ENCODE data around the gene HS6ST1. TPM values are rescaled to one million over a fixed set of nuclear protein-coding genes. Genes with fewer than 3 reads are reported as not detected.

The HS6ST1 gene
- total RNA-seq, 2 experiments from 2014 or later, result 13.6 to 17.6 TPM

DNA sequence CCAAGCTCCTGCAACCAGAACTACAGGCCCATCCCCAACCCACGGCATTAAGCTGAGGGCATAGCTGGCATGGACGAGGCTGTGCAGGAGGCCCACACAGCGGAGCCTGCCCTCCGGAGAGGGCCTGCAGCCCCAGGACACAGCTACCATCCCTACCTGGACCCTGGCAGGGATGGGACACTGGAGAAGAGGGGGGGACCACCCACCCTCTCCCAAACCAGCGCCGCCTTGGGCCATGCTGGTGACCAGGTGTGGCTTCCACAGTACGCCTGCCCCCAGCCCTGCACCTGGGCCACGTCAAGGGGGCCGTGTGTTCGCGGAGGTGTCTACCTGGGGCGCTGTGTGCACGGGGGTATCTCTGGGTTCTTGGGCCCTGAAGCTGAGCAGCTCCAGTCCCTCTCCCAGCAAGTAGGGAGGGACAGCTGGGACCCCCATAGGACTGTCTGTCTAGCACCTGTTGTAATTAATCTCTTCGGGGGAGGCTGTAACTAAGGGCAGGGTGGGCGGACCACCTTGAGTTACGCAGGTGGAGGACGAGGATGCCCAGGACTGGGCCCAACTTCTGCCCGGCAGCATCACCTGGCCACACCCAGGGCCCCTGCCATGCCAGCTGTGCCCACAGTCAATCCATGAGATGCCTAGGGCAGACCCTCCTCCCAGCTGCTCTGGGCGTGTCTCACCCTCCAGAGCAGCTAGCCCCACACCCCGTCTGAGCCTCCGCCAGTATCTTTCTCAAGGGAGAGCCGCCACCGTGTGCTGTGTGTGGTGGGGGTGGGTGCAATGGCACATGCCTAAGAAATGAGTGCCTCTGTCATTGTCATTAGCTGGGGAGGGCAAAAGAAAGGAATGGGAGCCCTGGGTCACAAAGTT, 18.3 kb downstream of the HS6ST1 start:
- CTCF ChIA-PET (ENCODE audit: unreplicated experiment), result no interaction called here
- TF ChIP-seq EZH2phosphoT487 (IDR thresholded peaks at IDR 0.05; ENCODE audit: borderline replicate concordance, low read depth, low read length), result no peak
- TF ChIP-seq, protein P1, sequence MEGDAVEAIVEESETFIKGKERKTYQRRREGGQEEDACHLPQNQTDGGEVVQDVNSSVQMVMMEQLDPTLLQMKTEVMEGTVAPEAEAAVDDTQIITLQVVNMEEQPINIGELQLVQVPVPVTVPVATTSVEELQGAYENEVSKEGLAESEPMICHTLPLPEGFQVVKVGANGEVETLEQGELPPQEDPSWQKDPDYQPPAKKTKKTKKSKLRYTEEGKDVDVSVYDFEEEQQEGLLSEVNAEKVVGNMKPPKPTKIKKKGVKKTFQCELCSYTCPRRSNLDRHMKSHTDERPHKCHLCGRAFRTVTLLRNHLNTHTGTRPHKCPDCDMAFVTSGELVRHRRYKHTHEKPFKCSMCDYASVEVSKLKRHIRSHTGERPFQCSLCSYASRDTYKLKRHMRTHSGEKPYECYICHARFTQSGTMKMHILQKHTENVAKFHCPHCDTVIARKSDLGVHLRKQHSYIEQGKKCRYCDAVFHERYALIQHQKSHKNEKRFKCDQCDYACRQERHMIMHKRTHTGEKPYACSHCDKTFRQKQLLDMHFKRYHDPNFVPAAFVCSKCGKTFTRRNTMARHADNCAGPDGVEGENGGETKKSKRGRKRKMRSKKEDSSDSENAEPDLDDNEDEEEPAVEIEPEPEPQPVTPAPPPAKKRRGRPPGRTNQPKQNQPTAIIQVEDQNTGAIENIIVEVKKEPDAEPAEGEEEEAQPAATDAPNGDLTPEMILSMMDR (conservative IDR thresholded peaks at IDR 0.05; ENCODE audit: low read length), result no peak
- Histone ChIP-seq H3K36me3 (ENCODE audit: insufficient read depth, low read length) (no peaks in the 10 kb centered on the region; the same call in 1 of the 2 replicates), H3K9me3 (ENCODE audit: low read length) (no peaks in the 10 kb centered on the region), H3K4me1 (ENCODE audit: insufficient read depth, low read length, poor library complexity, severe bottlenecking) (peaks cover 17% of the 10 kb centered on the region), H4K20me1 (ENCODE audit: insufficient read depth, low read length) (peaks cover 12% of the 10 kb centered on the region; the same call in 1 of the 2 replicates), H3K27ac (ENCODE audit: low read depth, low read length, poor library complexity, severe bottlenecking) (no peak overlapping the region), H3K4me2 (ENCODE audit: low read length) (no peak overlapping the region), H2AFZ (ENCODE audit: low read length) (no peak overlapping the region), H3K79me2 (ENCODE audit: insufficient read depth, low read depth, low read length) (no peaks in the 10 kb centered on the region), H3K9me2 (ENCODE audit: insufficient read depth, low read length) (no peaks in the 10 kb centered on the region), H3K4me3 (ENCODE audit: low read depth, low read length, poor library complexity, severe bottlenecking) (no peak overlapping the region)
- BruUV-seq (replicated peaks), result no TSS peak
- DNase-seq (ENCODE audit: low spot score), result no peak
- POLR2A ChIA-PET, result no interaction called here
- intact Hi-C loops (cut with micrococcal nuclease; ENCODE audit: unreplicated experiment), result loop anchor here (10.0 kb wide), 1 partner anchor 204 kb away; no protein-coding TSS in a partner anchor

DNA sequence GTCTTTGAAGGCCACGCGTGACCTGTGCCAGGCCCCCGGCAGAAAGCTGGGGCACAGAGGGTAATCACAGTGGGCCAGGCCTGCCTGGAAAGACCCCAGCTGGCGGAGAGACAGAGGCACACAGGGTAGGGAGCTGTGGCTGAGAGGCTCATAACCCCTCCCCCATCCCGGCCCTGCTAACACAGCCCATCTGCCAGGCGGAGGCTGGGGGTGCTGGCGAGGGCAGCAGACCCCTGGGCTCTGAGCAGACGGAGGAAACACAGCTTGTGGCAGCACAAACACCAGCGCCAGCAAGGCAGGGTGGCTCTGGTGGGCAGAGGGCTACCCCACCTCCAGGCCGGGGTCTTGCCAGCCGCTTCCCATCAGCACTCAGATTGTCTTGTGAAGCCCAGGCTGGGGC, 19.0 kb downstream of the HS6ST1 start:
- Histone ChIP-seq H4K20me1 (ENCODE audit: insufficient read depth, low read length) (peaks cover 4% of the 10 kb centered on the region; the same call in 1 of the 2 replicates), H3K4me2 (ENCODE audit: low read length) (no peak overlapping the region), H3K9me2 (ENCODE audit: insufficient read depth, low read length) (no peaks in the 10 kb centered on the region), H3K36me3 (ENCODE audit: insufficient read depth, low read length) (no peaks in the 10 kb centered on the region; the same call in 1 of the 2 replicates), H3K79me2 (ENCODE audit: insufficient read depth, low read depth, low read length) (no peaks in the 10 kb centered on the region), H3K27ac (ENCODE audit: low read depth, low read length, poor library complexity, severe bottlenecking) (no peak overlapping the region), H3K9me3 (ENCODE audit: low read length) (no peaks in the 10 kb centered on the region), H3K4me3 (ENCODE audit: low read depth, low read length, poor library complexity, severe bottlenecking) (no peak overlapping the region), H3K4me1 (ENCODE audit: insufficient read depth, low read length, poor library complexity, severe bottlenecking) (peaks cover 9% of the 10 kb centered on the region), H2AFZ (ENCODE audit: low read length) (no peak overlapping the region)
- DNase-seq (ENCODE audit: low spot score), result no peak
- ChIA-PET CTCF (ENCODE audit: unreplicated experiment) (no interaction called here), POLR2A (interaction anchor here (0.5 kb wide), 1 partner anchor 1043 kb away, joined by 6 read pairs; no protein-coding TSS in a partner anchor)
- no TSS peak for BruUV-seq (replicated peaks)
- intact Hi-C loops (cut with micrococcal nuclease; ENCODE audit: unreplicated experiment), result loop anchor here (10.0 kb wide), 1 partner anchor 205 kb away; no protein-coding TSS in a partner anchor
- TF ChIP-seq, protein P1 (conservative IDR thresholded peaks at IDR 0.05; ENCODE audit: low read length), result no peak
- no peak for TF ChIP-seq EZH2phosphoT487 (IDR thresholded peaks at IDR 0.05; ENCODE audit: borderline replicate concordance, low read depth, low read length)
